Caco-2 (cell line): Measurements from ENCODE around the gene TENM4. TPM values are rescaled to one million over a fixed set of nuclear protein-coding genes. Genes with fewer than 3 reads are reported as not detected.

Experiments used
- BruUV-seq: library from RNA; stranded (reverse); fragments of 400-500 nt; replicated peaks from 2 replicates; lab custom pipeline; 2021; lab: Mats Ljungman, UMichigan
- CTCF ChIA-PET: fragments of 300-600 bp; sonication (Branson Sonifier 250); formaldehyde crosslinking; loops from one replicate; lab custom pipeline; 2022; ENCODE audit warnings: antibody characterized with exemption; lab: Charles Lee
- POLR2A ChIA-PET: fragments of 300-600 bp; sonication (Branson Sonifier 250); formaldehyde crosslinking; loops from one replicate; lab custom pipeline; 2022; ENCODE audit warnings: antibody characterized with exemption; lab: Charles Lee
- DNase-seq, 2 experiments: peaks; one replicate each; pipeline versions ENCODE4 v3.0.0 to v3.0.0-alpha.2; 2020 to 2022
- H3K27me3 ChIP-seq: replicated peaks from 2 replicates; pipeline ENCODE4 v1.6.0; 2011; ENCODE audit warnings: low read length; ENCODE audit not compliant: control insufficient read depth, insufficient read depth
- H3K36me3 ChIP-seq: 2 replicates; pipeline ENCODE4 v1.5.1; 2011; ENCODE audit warnings: low read length; ENCODE audit not compliant: control insufficient read depth, insufficient read depth
- H3K4me1 ChIP-seq: fragments of 250-450 bp; sonication (Bioruptor Pico); 2 replicates; pipeline ENCODE4 v1.5.1; 2020; ENCODE audit warnings: mild to moderate bottlenecking
- H3K4me3 ChIP-seq: 2 replicates; pipeline ENCODE4 v1.5.1; 2011; ENCODE audit warnings: low read depth, mild to moderate bottlenecking, control low read depth, low read length
- H3K9me3 ChIP-seq: fragments of 250-450 bp; sonication (Bioruptor Pico); 2 replicates; pipeline ENCODE4 v1.5.1; 2020; ENCODE audit warnings: mild to moderate bottlenecking, moderate library complexity
- H3K27ac Mint-ChIP-seq: one replicate; pipeline ENCODE4 v1.8.0; 2022; ENCODE audit warnings: mixed read lengths; ENCODE audit not compliant: unreplicated experiment
- H3K27me3 Mint-ChIP-seq: one replicate; pipeline ENCODE4 v1.8.0; 2022; ENCODE audit warnings: mixed read lengths; ENCODE audit not compliant: insufficient read depth, unreplicated experiment
- H3K36me3 Mint-ChIP-seq: one replicate; pipeline ENCODE4 v1.8.0; 2022; ENCODE audit warnings: mild to moderate bottlenecking, mixed read lengths; ENCODE audit not compliant: insufficient read depth, unreplicated experiment
- H3K4me1 Mint-ChIP-seq: one replicate; pipeline ENCODE4 v1.8.0; 2022; ENCODE audit warnings: low read depth, mixed read lengths; ENCODE audit not compliant: unreplicated experiment
- H3K4me3 Mint-ChIP-seq: one replicate; pipeline ENCODE4 v1.8.0; 2022; ENCODE audit warnings: mild to moderate bottlenecking, moderate library complexity, mixed read lengths; ENCODE audit not compliant: unreplicated experiment
- H3K9me3 Mint-ChIP-seq: one replicate; pipeline ENCODE4 v1.8.0; 2022; ENCODE audit warnings: mixed read lengths; ENCODE audit not compliant: unreplicated experiment
- intact Hi-C: fragments of 100-400 bp; cut with micrococcal nuclease; formaldehyde crosslinking; loops from one replicate; pipeline ENCODE4 v1.10.0; 2022; ENCODE audit not compliant: unreplicated experiment
- total RNA-seq: library from RNA; stranded (reverse); gene quantifications from 2 replicates; pipeline ENCODE4 v1.2.3, GENCODE V29; 2022
- TF ChIP-seq, protein P1 (sequence below), 2 experiments: fragments of 200-600 bp in 1 of 2; IDR thresholded peaks; 1 replicate in 1 of 2; 2 replicates in 1 of 2; pipeline versions ENCODE4 v1.5.1 to v1.8.0; 2011 to 2022; ENCODE audit warnings: antibody characterized with exemption in 1 of 2, control low read depth in 1 of 2, inconsistent platforms in 1 of 2, low read depth in 1 of 2, low read length in 1 of 2, mild to moderate bottlenecking in 1 of 2, moderate library complexity in 1 of 2; ENCODE audit not compliant: insufficient read depth in 1 of 2, severe bottlenecking in 1 of 2, unreplicated experiment in 1 of 2

TENM4 gene
- total RNA-seq, 1 experiment from 2014 or later, result 1.1 TPM

DNA sequence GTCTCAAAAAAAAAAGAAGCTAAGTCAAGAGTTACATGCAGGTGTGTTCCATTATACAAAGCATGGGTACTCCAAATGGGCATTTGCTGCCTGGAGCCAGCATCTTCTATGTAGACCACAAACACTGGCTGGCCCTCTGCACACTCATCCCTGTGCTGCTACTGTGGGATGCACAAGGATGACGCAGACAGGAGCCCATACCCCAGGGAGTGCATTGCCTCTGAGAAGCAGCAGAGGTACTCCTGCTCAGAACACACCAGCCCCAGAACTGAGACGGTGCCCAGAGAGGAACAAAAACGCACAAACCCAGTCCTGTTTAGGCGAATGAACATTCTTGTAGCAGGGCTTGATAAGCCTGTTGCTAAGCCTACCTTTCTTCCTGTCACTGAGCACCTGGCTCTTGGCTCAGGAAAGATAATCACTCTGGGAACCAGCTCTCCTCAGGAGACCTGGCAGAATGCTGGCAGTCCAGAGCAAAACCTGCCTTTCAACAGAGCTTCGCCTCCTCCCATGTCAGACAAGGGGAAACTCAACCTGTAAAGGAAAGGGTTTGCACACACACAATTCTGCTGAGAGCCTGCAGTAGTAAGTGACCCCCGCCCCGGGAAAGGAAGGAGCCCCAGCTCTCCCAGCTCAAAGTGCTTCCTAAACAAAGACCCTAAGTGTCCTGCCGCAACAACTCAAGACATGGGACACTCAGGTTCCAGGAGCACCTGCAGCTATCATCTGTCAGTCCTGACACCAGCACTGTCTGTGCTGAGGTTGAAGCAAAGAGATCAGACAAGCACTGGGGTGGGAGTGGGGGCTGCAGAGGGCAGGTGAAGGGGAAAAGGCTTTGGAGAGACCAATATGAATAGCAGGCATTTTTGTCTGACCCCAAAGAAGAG is 145.7 kb downstream of the TENM4 start:
- intact Hi-C loops, result no loop called here
- H3K36me3 Mint-ChIP-seq, result no peaks in the 10 kb centered on the region
- Histone ChIP-seq H3K27me3 (no peaks in the 10 kb centered on the region), H3K4me3 (no peak overlapping the region), H3K4me1 (no peaks in the 10 kb centered on the region), H3K9me3 (no peaks in the 10 kb centered on the region), H3K36me3 (no peaks in the 10 kb centered on the region)
- H3K4me3 Mint-ChIP-seq, result no peak overlapping the region
- no peaks in the 10 kb centered on the region for H3K4me1 Mint-ChIP-seq
- TF ChIP-seq, protein P1, sequence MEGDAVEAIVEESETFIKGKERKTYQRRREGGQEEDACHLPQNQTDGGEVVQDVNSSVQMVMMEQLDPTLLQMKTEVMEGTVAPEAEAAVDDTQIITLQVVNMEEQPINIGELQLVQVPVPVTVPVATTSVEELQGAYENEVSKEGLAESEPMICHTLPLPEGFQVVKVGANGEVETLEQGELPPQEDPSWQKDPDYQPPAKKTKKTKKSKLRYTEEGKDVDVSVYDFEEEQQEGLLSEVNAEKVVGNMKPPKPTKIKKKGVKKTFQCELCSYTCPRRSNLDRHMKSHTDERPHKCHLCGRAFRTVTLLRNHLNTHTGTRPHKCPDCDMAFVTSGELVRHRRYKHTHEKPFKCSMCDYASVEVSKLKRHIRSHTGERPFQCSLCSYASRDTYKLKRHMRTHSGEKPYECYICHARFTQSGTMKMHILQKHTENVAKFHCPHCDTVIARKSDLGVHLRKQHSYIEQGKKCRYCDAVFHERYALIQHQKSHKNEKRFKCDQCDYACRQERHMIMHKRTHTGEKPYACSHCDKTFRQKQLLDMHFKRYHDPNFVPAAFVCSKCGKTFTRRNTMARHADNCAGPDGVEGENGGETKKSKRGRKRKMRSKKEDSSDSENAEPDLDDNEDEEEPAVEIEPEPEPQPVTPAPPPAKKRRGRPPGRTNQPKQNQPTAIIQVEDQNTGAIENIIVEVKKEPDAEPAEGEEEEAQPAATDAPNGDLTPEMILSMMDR (IDR thresholded peaks at IDR 0.05; ENCODE audit: insufficient read depth in 1 of 2, low read depth in 1 of 2, low read length in 1 of 2, severe bottlenecking in 1 of 2, unreplicated experiment in 1 of 2), result no peak
- DNase-seq, result no peak
- H3K27me3 Mint-ChIP-seq, result peaks cover 2% of the 10 kb centered on the region
- H3K27ac Mint-ChIP-seq, result no peak overlapping the region
- H3K9me3 Mint-ChIP-seq, result no peaks in the 10 kb centered on the region
- CTCF ChIA-PET, result no interaction called here
- no TSS peak for BruUV-seq
- POLR2A ChIA-PET, result interaction anchor here (0.7 kb wide), 1 partner anchor 411 kb away, joined by 3 read pairs; no protein-coding TSS in a partner anchor

DNA sequence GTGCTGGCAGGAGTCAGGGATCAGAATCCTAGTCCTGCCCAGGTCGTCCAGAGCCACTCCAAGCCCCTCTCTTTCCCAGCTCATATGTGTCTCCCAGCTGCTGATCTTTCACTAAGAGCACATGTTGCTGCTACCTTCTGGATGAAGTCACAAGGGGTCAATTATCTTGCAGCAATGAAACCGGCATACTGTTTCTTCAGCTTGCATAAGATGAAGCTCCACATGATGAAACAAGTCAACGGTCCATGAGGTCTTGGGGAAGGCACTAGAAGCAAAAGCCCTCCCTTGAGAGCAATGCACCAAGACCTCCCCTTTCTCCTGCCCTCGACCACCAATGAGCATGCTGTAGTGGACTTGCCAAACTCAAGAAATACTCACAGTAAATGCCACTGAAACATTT is 148.9 kb downstream of the TENM4 start:
- no peaks in the 10 kb centered on the region for H3K36me3 ChIP-seq
- no peaks in the 10 kb centered on the region for H3K9me3 ChIP-seq
- H3K4me1 ChIP-seq, result no peaks in the 10 kb centered on the region
- no peaks in the 10 kb centered on the region for H3K36me3 Mint-ChIP-seq
- H3K9me3 Mint-ChIP-seq, result no peaks in the 10 kb centered on the region
- BruUV-seq, result no TSS peak
- H3K4me3 Mint-ChIP-seq, result no peak overlapping the region
- intact Hi-C loops, result no loop called here
- TF ChIP-seq, protein P1 (IDR thresholded peaks at IDR 0.05; ENCODE audit: insufficient read depth in 1 of 2, low read depth in 1 of 2, low read length in 1 of 2, severe bottlenecking in 1 of 2, unreplicated experiment in 1 of 2), result no peak
- no peak overlapping the region for H3K4me3 ChIP-seq
- no peak for DNase-seq
- no peak overlapping the region for H3K27ac Mint-ChIP-seq
- ChIA-PET POLR2A (no interaction called here), CTCF (no interaction called here)
- peaks cover 8% of the 10 kb centered on the region for H3K27me3 Mint-ChIP-seq
- H3K4me1 Mint-ChIP-seq, result no peaks in the 10 kb centered on the region
- no peaks in the 10 kb centered on the region for H3K27me3 ChIP-seq

DNA sequence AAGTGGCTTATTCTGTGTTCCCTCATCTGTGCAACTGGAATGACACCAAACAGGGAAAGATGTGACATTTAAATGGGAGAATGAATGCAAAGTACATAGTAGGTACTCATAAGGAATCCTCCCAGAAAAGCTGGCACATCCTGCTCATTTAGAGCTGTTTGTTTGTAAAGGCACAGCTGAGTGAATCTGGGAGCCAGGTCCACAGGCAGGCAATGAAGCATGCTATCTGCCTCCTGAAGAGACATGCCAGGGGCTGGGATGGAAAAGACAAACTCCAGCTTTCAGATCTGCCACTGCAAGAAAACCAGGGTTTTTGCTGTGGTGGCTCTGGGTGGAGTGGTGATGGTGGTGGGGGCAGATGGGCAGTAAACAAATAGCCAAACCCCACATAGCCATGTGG is 150.1 kb downstream of the TENM4 start:
- BruUV-seq, result no TSS peak
- H3K9me3 ChIP-seq, result no peaks in the 10 kb centered on the region
- CTCF ChIA-PET, result no interaction called here
- TF ChIP-seq, protein P1 (IDR thresholded peaks at IDR 0.05; ENCODE audit: insufficient read depth in 1 of 2, low read depth in 1 of 2, low read length in 1 of 2, severe bottlenecking in 1 of 2, unreplicated experiment in 1 of 2), result no peak
- Mint-ChIP-seq H3K4me3 (no peak overlapping the region), H3K27me3 (peaks cover 9% of the 10 kb centered on the region), H3K4me1 (no peaks in the 10 kb centered on the region), H3K36me3 (no peaks in the 10 kb centered on the region), H3K27ac (no peak overlapping the region), H3K9me3 (no peaks in the 10 kb centered on the region)
- POLR2A ChIA-PET, result no interaction called here
- no peaks in the 10 kb centered on the region for H3K4me1 ChIP-seq
- intact Hi-C loops, result no loop called here
- no peak for DNase-seq
- H3K36me3 ChIP-seq, result no peaks in the 10 kb centered on the region
- H3K27me3 ChIP-seq, result no peaks in the 10 kb centered on the region
- H3K4me3 ChIP-seq, result no peak overlapping the region
